Stimulated activated CD8-positive, alpha-beta memory T cell treated with anti-CD3 and anti-CD28 coated beads, Interleukin-7, amount 100 ng/mL, for 1 hour (primary cell): ENCODE results near the gene IKBKE.
A peak's percentile ranks its signal among the peaks of the same experiment; 100 is the strongest.

Experiments used
- DNase-seq, 2 donors: peaks; one replicate each; pipeline ENCODE4 v3.0.0-alpha.2; 2020; ENCODE audit warnings: low read depth in 2 of 2

The IKBKE gene

GRCh38 chr1:206496131-206496793 lies 26.0 kb downstream of the IKBKE start:
- no peak for DNase-seq

GRCh38 chr1:206497363-206497762 lies 27.1 kb downstream of the IKBKE start:
- no peak for DNase-seq

GRCh38 chr1:206497774-206498173 lies 27.5 kb downstream of the IKBKE start:
- no peak for DNase-seq

GRCh38 chr1:206498685-206499084 lies 28.4 kb downstream of the IKBKE start:
- DNase-seq, result no peak

- DNase-seq, result no peak
These were observed 29.8 kb downstream of the IKBKE start for GRCh38 chr1:206500046-206500445.

GRCh38 chr1:206501881-206502280 lies 31.6 kb downstream of the IKBKE start:
- DNase-seq, result no peak

- DNase-seq, result no peak
These were observed 32.1 kb downstream of the IKBKE start for GRCh38 chr1:206502403-206502802.

- no peak for DNase-seq
These were observed 32.5 kb downstream of the IKBKE start for GRCh38 chr1:206502812-206503211.

GRCh38 chr1:206503591-206504362 lies 33.5 kb downstream of the IKBKE start:
- no peak for DNase-seq

GRCh38 chr1:206504363-206504713 lies 34.1 kb downstream of the IKBKE start:
- no peak for DNase-seq

- no peak for DNase-seq
These were observed 35.6 kb downstream of the IKBKE start for GRCh38 chr1:206505702-206506355.

GRCh38 chr1:206506405-206507283 lies 36.4 kb downstream of the IKBKE start:
- no peak for DNase-seq

- DNase-seq, result peak; percentile 59 to 61
These were observed 37.2 kb downstream of the IKBKE start, which contains the start of gene RASSF5 for GRCh38 chr1:206507284-206508129. Gene RASSF5 (plus strand): TSS chr1:206507531. CDS start chr1:206507603, 72 bp downstream.

- DNase-seq, result no peak
These were observed 38.0 kb downstream of the IKBKE start for GRCh38 chr1:206508130-206508889.

GRCh38 chr1:206508956-206509355 lies 38.7 kb downstream of the IKBKE start:
- no peak for DNase-seq

GRCh38 chr1:206509612-206510257 lies 39.5 kb downstream of the IKBKE start:
- no peak for DNase-seq

GRCh38 chr1:206510371-206510770 lies 40.1 kb downstream of the IKBKE start:
- no peak for DNase-seq

GRCh38 chr1:206511362-206512057 lies 41.2 kb downstream of the IKBKE start:
- DNase-seq, result no peak
